ENCODE data around the gene MEPE.

The MEPE gene

GRCh38 chr4:87844452-87844851, 11.7 kb downstream of the MEPE start:
- no peak for DNase-seq

GRCh38 chr4:87846226-87846625, 13.5 kb downstream of the MEPE start:
- no peak for DNase-seq

- DNase-seq: peak in 3 of 6 experiments; percentile 9 to 42 (median 27)
Observed at GRCh38 chr4:87848622-87849351, 16.0 kb downstream of the MEPE start.

GRCh38 chr4:87849612-87850011, 16.8 kb downstream of the MEPE start:
- DNase-seq: peak in 2 of 6 experiments; percentile 3 to 7

GRCh38 chr4:87851332-87851731, 18.6 kb downstream of the MEPE start:
- DNase-seq: no peak

- no peak for DNase-seq
Observed at GRCh38 chr4:87851953-87852352, 19.2 kb downstream of the MEPE start.

- DNase-seq: peak in 1 of 6 experiments; percentile 3
Observed at GRCh38 chr4:87853108-87853507, 20.3 kb downstream of the MEPE start.

GRCh38 chr4:87853891-87854290, 21.1 kb downstream of the MEPE start:
- DNase-seq: no peak

GRCh38 chr4:87855559-87855958, 22.8 kb downstream of the MEPE start:
- DNase-seq: no peak

- no peak for DNase-seq
Observed at GRCh38 chr4:87856816-87857215, 24.0 kb downstream of the MEPE start.

- DNase-seq: no peak
Observed at GRCh38 chr4:87857789-87858188, 25.0 kb downstream of the MEPE start.

GRCh38 chr4:87862236-87862635, 29.5 kb downstream of the MEPE start:
- DNase-seq: no peak

GRCh38 chr4:87863486-87863885, 30.7 kb downstream of the MEPE start:
- no peak for DNase-seq

GRCh38 chr4:87864321-87864720, 31.6 kb downstream of the MEPE start:
- no peak for DNase-seq

- no peak for DNase-seq
Observed at GRCh38 chr4:87865288-87865687, 32.5 kb downstream of the MEPE start.

GRCh38 chr4:87865960-87866598, 33.3 kb downstream of the MEPE start:
- no peak for DNase-seq

GRCh38 chr4:87868522-87868921, 35.8 kb downstream of the MEPE start:
- DNase-seq: no peak

GRCh38 chr4:87872028-87872427, 39.3 kb downstream of the MEPE start:
- no peak for DNase-seq

- DNase-seq: no peak
Observed at GRCh38 chr4:87875191-87875590, 42.4 kb downstream of the MEPE start.

- DNase-seq: no peak
Observed at GRCh38 chr4:87880106-87880505, 47.3 kb downstream of the MEPE start.

GRCh38 chr4:87881115-87881514, 48.3 kb downstream of the MEPE start:
- DNase-seq: no peak

GRCh38 chr4:87882321-87882720, 49.6 kb downstream of the MEPE start:
- DNase-seq: no peak

GRCh38 chr4:87882861-87883260, 50.1 kb downstream of the MEPE start:
- DNase-seq: no peak

GRCh38 chr4:87884976-87885549, 52.3 kb downstream of the MEPE start:
- DNase-seq: no peak

Data from stimulated activated naive CD4-positive, alpha-beta T cell (primary cell).